Activated CD8-positive, alpha-beta memory T cell treated with anti-CD3 and anti-CD28 coated beads, Interleukin-2, amount 50 U/mL, for 24 hours (primary cell): ENCODE measurements around the gene FOXJ2.
"Not testable (repeated sequence)": the region's sequence is repeated elsewhere in the genome, so short reads cannot be mapped to it uniquely, and the experiment has no call there.

Source experiments
- DNase-seq: peaks from one replicate; pipeline ENCODE4 v3.0.0-alpha.2; 2020; ENCODE audit errors: extremely low read depth

FOXJ2 gene

GRCh38 chr12:8065991-8066594, 33.6 kb downstream of the FOXJ2 start, which contains the start of gene C3AR1:
Gene C3AR1 (minus strand): TSS chr12:8066359. CDS start chr12:8060185, 6,174 bp downstream.
- DNase-seq: no peak

- no peak for DNase-seq
Measured at GRCh38 chr12:8069582-8069981, 37.1 kb downstream of the FOXJ2 start.

- not testable (repeated sequence) for DNase-seq
Measured at GRCh38 chr12:8071820-8072219, 39.3 kb downstream of the FOXJ2 start.

- no peak for DNase-seq
Measured at GRCh38 chr12:8075935-8076334, 43.4 kb downstream of the FOXJ2 start.

GRCh38 chr12:8076366-8076765, 43.9 kb downstream of the FOXJ2 start:
- DNase-seq: no peak

GRCh38 chr12:8077207-8077606, 44.7 kb downstream of the FOXJ2 start:
- no peak for DNase-seq

- no peak for DNase-seq
Measured at GRCh38 chr12:8078398-8078797, 45.9 kb downstream of the FOXJ2 start.

- DNase-seq: no peak
Measured at GRCh38 chr12:8078916-8079315, 46.4 kb downstream of the FOXJ2 start.

GRCh38 chr12:8080120-8080519, 47.6 kb downstream of the FOXJ2 start:
- DNase-seq: no peak

- no peak for DNase-seq
Measured at GRCh38 chr12:8081251-8081920, 48.9 kb downstream of the FOXJ2 start.

GRCh38 chr12:8082808-8083100, 50.2 kb downstream of the FOXJ2 start:
- DNase-seq: no peak

- not testable (repeated sequence) for DNase-seq
Measured at GRCh38 chr12:8084351-8084750, 51.8 kb downstream of the FOXJ2 start.

- DNase-seq: no peak
Measured at GRCh38 chr12:8087666-8088065, 55.1 kb downstream of the FOXJ2 start.

- no peak for DNase-seq
Measured at GRCh38 chr12:8088574-8088973, 56.1 kb downstream of the FOXJ2 start.

- DNase-seq: not testable (repeated sequence)
Measured at GRCh38 chr12:8089277-8089676, 56.8 kb downstream of the FOXJ2 start.

GRCh38 chr12:8089716-8090115, 57.2 kb downstream of the FOXJ2 start:
- no peak for DNase-seq

GRCh38 chr12:8093291-8093690, 60.8 kb downstream of the FOXJ2 start:
- DNase-seq: no peak

- no peak for DNase-seq
Measured at GRCh38 chr12:8096281-8096915, 63.9 kb downstream of the FOXJ2 start.

- DNase-seq: no peak
Measured at GRCh38 chr12:8099235-8099634, 66.7 kb downstream of the FOXJ2 start.
